ENCODE data around the gene ENTR1.

DNA sequence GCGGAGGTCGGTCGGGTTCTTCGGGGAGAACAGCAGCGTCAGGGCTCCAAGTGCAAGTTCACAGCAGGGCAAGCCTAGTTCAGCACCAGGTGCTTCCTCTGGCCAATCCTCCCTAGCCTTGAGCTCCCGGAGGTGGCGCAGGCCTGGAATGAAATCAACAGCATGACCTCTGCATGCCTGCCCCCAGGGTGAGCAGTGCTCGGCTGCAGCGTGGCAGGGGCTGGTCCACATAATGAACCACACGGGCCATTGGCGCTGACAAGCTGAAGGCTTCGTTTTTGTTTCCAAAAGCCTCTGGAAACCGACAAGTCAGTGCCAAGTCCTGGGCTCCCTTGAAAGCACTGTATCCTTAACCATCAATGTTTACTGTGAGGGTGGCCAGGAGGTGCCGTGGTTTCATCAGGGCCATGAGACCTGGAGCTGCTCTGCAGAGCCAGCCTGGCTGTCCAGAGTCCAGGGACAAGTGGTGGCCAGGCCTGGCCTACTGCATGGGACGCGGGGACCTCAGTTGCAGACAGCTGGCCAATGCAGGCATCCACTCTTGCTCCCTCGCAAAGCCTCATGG, 31.3 kb upstream of the ENTR1 start:
- TF ChIP-seq, protein P1, sequence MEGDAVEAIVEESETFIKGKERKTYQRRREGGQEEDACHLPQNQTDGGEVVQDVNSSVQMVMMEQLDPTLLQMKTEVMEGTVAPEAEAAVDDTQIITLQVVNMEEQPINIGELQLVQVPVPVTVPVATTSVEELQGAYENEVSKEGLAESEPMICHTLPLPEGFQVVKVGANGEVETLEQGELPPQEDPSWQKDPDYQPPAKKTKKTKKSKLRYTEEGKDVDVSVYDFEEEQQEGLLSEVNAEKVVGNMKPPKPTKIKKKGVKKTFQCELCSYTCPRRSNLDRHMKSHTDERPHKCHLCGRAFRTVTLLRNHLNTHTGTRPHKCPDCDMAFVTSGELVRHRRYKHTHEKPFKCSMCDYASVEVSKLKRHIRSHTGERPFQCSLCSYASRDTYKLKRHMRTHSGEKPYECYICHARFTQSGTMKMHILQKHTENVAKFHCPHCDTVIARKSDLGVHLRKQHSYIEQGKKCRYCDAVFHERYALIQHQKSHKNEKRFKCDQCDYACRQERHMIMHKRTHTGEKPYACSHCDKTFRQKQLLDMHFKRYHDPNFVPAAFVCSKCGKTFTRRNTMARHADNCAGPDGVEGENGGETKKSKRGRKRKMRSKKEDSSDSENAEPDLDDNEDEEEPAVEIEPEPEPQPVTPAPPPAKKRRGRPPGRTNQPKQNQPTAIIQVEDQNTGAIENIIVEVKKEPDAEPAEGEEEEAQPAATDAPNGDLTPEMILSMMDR (IDR thresholded peaks at IDR 0.05 in 2 of 3, conservative IDR thresholded peaks at IDR 0.05 in 1 of 3; ENCODE audit: control insufficient read depth in 2 of 3, extremely low read depth in 1 of 3, insufficient read depth in 1 of 3, low read depth in 3 of 3, low read length in 3 of 3): no peak
- no peak for TF ChIP-seq NR2C1 (IDR thresholded peaks at IDR 0.05)
- no peak for TF ChIP-seq RFX5 (IDR thresholded peaks at IDR 0.05; ENCODE audit: low read depth, low read length)
- no peak for TF ChIP-seq SMAD1 (IDR thresholded peaks at IDR 0.05; ENCODE audit: low read depth, partially characterized antibody)

Data from GM12878 (cell line).